ENCODE measurements around the gene TFCP2.

The TFCP2 gene

DNA sequence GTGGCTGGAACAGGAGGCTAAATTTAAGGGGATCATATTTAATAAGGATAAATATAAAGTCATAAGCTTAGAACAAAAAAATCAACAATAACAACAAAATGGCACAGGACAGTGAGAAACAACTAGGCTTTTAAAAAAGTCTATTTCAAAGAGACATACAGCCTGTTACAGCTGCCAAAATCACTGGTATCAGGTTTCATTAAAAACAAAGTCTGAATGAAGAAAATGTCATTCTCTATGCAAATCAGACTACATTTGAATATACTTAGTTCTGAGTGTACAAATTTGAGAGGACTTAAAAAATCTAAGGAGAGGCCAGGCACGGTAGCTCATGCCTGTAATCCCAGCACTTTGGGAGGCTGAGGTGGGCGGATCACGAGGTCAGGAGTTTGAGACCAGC, 44.0 kb downstream of the TFCP2 start:
- H4K20me1 ChIP-seq (ENCODE audit: insufficient read depth, low read length): no peaks in the 10 kb centered on the region
- no peaks in the 10 kb centered on the region for H3K27me3 ChIP-seq (ENCODE audit: insufficient read depth, low read length)
- H3K9me3 ChIP-seq (ENCODE audit: low read length): no peaks in the 10 kb centered on the region
- no peak overlapping the region for H3K27ac ChIP-seq (ENCODE audit: low read depth, low read length, poor library complexity, severe bottlenecking)
- no peaks in the 10 kb centered on the region for H3K79me2 ChIP-seq (ENCODE audit: insufficient read depth, low read length)
- TF ChIP-seq CTCF (IDR thresholded peaks at IDR 0.05; ENCODE audit: low read length): no peak
- TF ChIP-seq EZH2 (IDR thresholded peaks at IDR 0.05; ENCODE audit: borderline replicate concordance, low read length): no peak
- H2AFZ ChIP-seq (ENCODE audit: low read length): no peak overlapping the region
- H3K9me2 ChIP-seq (ENCODE audit: low read depth, low read length): no peaks in the 10 kb centered on the region
- H3K4me1 ChIP-seq (ENCODE audit: insufficient read depth, low read length, severe bottlenecking): peaks cover 5% of the 10 kb centered on the region
- no peak overlapping the region for H3K4me3 ChIP-seq (ENCODE audit: low read depth, low read length, poor library complexity, severe bottlenecking)
- no peak overlapping the region for H3K9ac ChIP-seq (ENCODE audit: low read length)
- H3F3A ChIP-seq (ENCODE audit: insufficient read depth, low read length): no peaks in the 10 kb centered on the region
- no peaks in the 10 kb centered on the region for H3K36me3 ChIP-seq (ENCODE audit: insufficient read depth, low read length)
- no peak overlapping the region for H3K4me2 ChIP-seq (ENCODE audit: low read length)

GRCh38 chr12:51127050-51127729, 45.7 kb downstream of the TFCP2 start:
- no peaks in the 10 kb centered on the region for H3K79me2 ChIP-seq (ENCODE audit: insufficient read depth, low read length)
- no peak overlapping the region for H3K9ac ChIP-seq (ENCODE audit: low read length)
- no peak overlapping the region for H3K4me2 ChIP-seq (ENCODE audit: low read length)
- no peaks in the 10 kb centered on the region for H3K9me3 ChIP-seq (ENCODE audit: low read length)
- H3K36me3 ChIP-seq (ENCODE audit: insufficient read depth, low read length): no peaks in the 10 kb centered on the region
- TF ChIP-seq EZH2 (IDR thresholded peaks at IDR 0.05; ENCODE audit: borderline replicate concordance, low read length) (no peak), CTCF (IDR thresholded peaks at IDR 0.05; ENCODE audit: low read length) (no peak)
- H3K4me1 ChIP-seq (ENCODE audit: insufficient read depth, low read length, severe bottlenecking): peaks cover 5% of the 10 kb centered on the region
- H3K27me3 ChIP-seq (ENCODE audit: insufficient read depth, low read length): no peaks in the 10 kb centered on the region
- H2AFZ ChIP-seq (ENCODE audit: low read length): no peak overlapping the region
- H4K20me1 ChIP-seq (ENCODE audit: insufficient read depth, low read length): no peaks in the 10 kb centered on the region
- H3K27ac ChIP-seq (ENCODE audit: low read depth, low read length, poor library complexity, severe bottlenecking): no peak overlapping the region
- H3F3A ChIP-seq (ENCODE audit: insufficient read depth, low read length): no peaks in the 10 kb centered on the region
- H3K9me2 ChIP-seq (ENCODE audit: low read depth, low read length): no peaks in the 10 kb centered on the region
- H3K4me3 ChIP-seq (ENCODE audit: low read depth, low read length, poor library complexity, severe bottlenecking): no peak overlapping the region

DNA sequence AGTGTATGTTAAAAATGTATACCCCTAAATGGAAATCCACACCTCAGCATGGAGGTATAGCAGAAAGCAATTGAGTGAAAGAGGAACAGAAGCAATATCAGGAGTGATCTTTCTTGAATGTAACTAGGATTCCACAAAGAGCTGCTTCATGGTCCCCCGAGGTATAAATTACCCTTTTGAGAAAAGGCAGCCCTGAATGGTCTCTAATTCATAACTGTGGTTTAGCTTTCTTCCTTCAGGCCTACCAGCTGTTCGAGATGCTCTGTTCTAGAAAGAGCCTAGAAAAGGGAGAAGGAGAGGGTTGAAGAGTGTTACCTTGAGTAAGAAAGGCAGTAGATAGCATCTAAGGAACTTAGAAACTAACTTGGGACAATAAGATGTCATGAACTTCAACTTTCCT, 46.6 kb downstream of the TFCP2 start:
- H3K36me3 ChIP-seq (ENCODE audit: insufficient read depth, low read length): no peaks in the 10 kb centered on the region
- no peaks in the 10 kb centered on the region for H3K9me3 ChIP-seq (ENCODE audit: low read length)
- H3K9me2 ChIP-seq (ENCODE audit: low read depth, low read length): no peaks in the 10 kb centered on the region
- H3K27ac ChIP-seq (ENCODE audit: low read depth, low read length, poor library complexity, severe bottlenecking): no peak overlapping the region
- no peaks in the 10 kb centered on the region for H3K79me2 ChIP-seq (ENCODE audit: insufficient read depth, low read length)
- TF ChIP-seq EZH2 (IDR thresholded peaks at IDR 0.05; ENCODE audit: borderline replicate concordance, low read length) (no peak), CTCF (IDR thresholded peaks at IDR 0.05; ENCODE audit: low read length) (no peak)
- no peaks in the 10 kb centered on the region for H3F3A ChIP-seq (ENCODE audit: insufficient read depth, low read length)
- peaks cover 5% of the 10 kb centered on the region for H3K4me1 ChIP-seq (ENCODE audit: insufficient read depth, low read length, severe bottlenecking)
- no peaks in the 10 kb centered on the region for H4K20me1 ChIP-seq (ENCODE audit: insufficient read depth, low read length)
- H3K9ac ChIP-seq (ENCODE audit: low read length): no peak overlapping the region
- no peak overlapping the region for H3K4me3 ChIP-seq (ENCODE audit: low read depth, low read length, poor library complexity, severe bottlenecking)
- no peaks in the 10 kb centered on the region for H3K27me3 ChIP-seq (ENCODE audit: insufficient read depth, low read length)
- no peak overlapping the region for H2AFZ ChIP-seq (ENCODE audit: low read length)
- no peak overlapping the region for H3K4me2 ChIP-seq (ENCODE audit: low read length)

Measured in OCI-LY1 (cell line).